HG02623 (cell line): ENCODE data around the gene SKI.
A peak's percentile ranks its signal among the peaks of the same experiment; 100 is the strongest.

Experiments used
- ATAC-seq: cut with Tn5 transposase; IDR thresholded peaks from one replicate; pipeline ENCODE4 v1.9.1; 2021; ENCODE audit warnings: moderate library complexity; ENCODE audit not compliant: unreplicated experiment

SKI gene

DNA sequence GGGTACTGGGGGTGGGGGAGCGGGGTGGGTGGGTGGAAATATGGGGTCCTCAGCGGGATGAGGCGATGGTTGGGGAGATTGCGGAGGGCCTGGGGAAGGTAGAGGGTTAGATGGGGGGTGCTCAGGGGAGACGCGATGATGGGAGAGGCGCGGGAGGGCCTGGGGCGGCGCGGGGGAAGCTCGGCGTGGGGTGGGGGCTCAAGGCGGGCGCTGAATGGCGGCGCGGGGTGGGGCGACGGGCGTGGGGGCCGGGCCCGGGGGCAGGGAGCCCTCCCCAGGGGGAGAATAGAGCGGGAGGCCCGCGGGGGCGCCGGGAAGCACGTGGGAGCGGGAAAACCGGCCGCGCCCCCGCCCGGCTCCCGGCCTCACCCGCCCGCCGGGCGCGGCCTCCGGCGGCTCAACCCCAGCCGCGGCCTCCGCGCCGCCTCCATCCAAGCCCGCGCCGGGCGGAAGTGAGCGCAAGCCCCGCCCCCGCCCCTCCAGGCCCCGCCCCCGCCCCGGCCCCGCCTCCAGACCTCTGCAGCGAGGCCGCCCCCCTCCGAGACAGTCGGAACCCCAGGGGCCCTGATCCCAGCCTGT, 33.7 kb upstream of the SKI start, which contains the start of gene FAAP20:
Gene FAAP20 (minus strand): TSS at position 454 of the 579 bp plus-strand sequence. CDS start 23 bp downstream, at position 431.
- peak; percentile 37 for ATAC-seq

DNA sequence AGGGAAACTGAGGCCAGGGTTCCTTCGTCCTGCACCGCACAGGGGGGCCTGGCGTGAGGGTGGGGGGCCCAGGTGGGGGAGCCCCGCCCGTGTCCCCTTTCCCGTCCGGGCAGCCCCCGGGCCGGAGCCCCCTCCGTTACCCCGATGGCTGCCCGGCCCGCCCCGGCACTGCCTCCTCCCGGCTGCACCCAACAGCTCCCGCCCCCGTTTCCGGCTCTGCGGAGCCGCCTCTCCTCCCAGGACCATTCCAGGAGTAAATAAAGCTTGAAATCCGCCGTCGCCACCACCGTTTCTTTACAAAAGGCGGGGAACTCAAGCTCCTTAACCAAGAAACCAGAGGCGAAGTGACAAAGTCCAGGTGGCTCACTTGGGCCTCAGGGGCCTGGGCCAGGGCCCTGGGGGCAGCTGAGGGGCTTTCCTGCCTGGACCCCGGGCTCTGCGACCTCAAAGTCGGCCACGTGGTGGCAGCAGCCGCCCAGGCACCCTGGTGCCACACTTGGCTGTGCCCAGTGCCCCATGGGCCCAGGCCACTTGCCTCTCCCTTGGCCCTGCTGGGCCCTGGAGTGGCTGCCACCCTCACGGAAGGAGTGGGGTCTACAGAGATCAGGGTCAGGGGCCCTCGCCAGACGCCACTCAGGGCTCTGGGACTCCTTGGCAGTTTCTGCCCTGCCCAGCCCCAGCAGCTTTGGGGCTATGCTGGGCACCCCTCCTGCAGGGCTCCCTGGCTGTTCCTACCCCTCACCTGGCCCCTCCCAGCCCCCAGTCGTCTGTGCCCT, 33.0 kb upstream of the SKI start:
- ATAC-seq, result peak; percentile 48

DNA sequence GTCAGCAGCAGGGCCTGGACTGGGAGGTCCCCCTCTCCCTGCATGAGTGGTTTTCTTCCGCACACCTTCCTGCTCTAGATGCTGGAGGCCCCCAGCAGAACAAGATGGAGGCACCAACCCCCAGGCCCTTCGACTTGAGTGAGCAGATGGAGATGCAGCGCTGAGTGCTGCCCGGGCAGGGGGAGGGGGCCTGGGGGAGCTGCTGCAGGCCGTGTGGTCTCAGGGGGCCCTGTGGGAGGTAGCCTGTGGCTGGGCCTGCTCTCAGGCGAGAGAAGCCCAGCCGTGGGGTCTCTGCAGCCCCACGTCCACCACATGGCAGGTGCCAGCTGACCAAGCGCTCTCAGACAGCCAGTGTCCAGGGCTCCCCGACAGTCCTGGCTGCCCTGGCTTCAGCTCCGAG, 32.3 kb upstream of the SKI start:
- no peak for ATAC-seq

DNA sequence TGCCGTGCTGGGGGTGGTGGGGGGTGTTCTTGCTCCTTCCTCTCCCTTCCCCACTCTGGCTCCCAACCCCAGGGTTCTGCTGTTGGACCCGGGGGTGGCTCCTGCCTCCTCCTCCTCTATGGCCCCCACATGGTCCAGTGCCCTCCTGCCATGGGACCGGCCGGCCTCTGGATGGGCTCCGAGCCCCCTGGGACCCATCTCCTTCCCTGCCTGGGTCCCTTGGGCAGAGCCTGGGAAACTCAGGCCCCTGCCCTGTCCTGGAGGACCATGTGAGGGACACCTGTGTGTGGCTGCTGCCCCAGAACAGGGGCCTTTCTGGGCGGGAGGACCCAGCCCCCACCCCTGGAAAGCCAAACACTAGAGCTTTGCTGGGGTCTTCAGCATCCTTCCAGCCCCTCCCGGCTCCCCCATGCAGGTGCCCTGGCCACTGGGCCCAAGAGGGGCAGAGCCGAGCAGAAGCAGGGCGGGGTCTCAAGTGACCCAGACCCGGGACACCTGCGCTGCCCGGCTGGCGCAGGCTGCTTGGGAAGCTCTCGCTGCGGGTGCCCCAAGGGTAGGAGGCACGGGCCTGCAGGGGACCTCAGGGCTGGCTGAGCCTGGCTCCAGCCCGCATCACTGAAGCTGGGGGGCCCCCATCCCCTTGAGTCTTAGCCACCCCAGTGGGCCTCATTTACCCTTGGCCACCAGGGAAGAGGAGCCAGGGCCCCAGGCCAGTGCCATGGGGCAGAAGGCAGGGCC, 31.0 kb upstream of the SKI start:
- no peak for ATAC-seq

DNA sequence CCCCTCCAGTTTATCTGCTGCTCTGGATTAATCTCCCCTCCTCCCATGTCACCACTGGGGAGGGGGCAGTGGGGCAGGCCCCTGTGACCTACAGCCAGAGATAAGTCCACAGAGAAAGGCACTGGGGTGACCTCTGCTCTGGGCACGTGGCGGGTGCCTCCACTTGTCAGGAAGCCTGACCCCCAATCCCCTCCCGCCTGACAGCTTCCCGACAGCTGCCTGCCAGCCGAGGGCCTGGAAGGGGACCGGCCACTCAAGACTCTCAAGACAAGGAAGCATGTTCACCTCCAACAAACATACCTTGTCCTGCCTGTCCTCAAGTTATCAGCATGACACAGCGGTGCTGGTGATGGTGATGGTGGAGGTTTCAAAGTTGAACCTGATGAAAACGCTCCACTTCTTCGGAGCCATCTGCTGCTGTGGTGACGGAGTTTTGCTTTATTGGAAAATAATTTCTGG, 30.4 kb upstream of the SKI start:
- no peak for ATAC-seq

DNA sequence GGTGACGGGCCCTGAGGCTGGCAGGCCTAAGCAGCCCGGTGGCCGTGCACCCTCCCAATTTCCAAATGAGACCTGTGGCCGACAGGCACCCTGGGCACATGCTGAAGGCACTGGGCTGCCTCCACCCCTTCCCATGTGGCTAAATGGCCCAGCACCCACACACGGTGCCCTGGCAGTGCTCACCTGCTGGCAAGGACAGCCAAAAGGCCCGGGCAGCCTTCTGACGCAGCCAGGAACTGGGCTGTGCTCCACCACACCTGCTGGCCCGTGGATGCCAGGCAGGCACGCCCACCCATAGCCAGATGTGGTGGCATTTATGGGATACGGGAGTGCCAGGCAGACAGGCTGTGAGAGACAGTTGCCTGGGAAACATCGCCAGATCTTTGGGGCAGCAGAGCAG, 29.5 kb upstream of the SKI start:
- ATAC-seq, result no peak

DNA sequence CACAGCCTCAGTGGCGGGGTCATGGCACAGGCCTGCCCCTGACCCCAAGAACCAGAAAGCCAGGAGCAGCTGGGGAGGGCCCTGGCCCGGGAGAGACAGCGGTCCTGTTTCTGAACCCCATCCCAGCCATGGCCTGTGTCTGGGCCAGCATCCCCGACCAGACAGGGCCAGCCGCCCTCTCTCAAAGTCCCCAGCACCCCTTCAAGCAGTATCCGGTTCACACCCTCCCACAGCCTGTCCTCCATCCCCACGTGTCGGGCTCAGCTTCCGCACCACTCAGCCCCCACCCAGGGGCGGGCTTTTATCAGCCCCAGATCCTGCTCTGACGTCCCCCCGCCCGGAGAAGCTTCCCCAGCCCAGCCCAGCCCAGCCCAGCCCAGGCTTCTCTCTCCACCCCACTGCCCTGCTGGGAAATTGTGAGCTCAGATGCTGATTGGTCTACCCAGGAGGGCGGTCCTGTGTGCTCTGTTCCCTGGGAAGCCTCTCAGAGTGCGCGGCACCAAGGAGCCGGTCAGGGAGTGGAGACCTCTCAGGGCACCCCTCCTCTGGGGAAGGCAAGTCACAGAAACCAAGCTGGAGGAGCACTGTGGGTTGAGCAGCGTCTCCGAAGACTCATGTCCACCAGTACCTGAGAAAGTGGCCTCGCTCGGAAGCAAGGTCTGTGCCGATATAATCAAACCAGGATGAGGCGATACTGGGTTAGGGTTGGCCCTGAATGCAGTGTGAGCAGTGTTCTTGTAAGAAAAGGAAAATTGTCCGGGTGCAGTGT, 28.9 kb upstream of the SKI start:
- no peak for ATAC-seq

DNA sequence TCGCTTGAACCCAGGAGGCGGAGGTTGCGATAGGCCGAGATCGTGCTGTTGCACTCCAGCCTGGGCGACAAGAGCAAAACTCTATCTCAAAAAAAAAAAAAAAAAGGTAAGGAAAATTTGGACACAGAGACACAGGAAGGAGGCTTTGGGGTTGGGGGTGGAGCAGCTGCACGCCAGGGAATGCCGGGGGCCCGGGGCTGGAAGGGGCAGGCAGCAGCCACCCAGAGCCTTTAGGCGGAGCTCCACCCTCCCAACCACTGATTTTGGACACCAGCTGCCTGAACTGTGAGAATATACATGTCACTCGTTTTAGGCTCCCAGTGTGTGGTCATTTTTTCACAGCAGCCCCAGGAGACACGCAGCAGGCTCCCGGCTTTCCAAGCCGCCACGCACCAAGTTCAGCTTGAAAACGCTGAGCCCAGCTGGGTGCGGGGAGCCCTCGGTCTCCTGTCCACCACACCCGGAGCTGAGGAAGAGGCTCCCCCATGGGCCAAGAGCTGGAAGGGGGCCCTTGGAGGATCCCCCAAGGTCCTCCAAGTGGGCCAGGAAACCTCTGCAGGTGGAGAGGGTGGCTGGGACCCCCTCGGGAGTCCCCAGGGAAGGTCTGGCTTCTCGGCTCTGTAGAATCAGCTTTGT, 27.7 kb upstream of the SKI start:
- ATAC-seq, result no peak

DNA sequence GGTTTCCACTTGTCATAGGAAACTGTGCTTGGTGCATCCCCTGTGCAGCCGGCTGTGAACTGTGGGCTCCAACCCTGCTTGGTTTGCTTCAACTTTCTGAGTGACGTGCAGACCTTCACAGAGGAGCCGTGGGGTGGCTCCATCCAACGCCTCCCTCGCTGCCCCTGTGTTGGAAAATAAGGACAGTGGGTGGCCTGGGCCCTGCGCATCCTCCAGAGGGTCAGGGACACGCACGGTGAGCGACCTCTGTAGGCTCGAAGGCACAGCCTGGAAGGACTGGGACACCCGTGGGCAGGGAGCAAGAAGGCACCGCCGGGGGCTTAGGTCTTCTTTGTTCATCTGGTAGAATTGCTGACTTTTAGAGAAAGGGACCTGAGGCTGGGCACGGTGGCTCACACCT, 27.1 kb upstream of the SKI start:
- ATAC-seq, result no peak

DNA sequence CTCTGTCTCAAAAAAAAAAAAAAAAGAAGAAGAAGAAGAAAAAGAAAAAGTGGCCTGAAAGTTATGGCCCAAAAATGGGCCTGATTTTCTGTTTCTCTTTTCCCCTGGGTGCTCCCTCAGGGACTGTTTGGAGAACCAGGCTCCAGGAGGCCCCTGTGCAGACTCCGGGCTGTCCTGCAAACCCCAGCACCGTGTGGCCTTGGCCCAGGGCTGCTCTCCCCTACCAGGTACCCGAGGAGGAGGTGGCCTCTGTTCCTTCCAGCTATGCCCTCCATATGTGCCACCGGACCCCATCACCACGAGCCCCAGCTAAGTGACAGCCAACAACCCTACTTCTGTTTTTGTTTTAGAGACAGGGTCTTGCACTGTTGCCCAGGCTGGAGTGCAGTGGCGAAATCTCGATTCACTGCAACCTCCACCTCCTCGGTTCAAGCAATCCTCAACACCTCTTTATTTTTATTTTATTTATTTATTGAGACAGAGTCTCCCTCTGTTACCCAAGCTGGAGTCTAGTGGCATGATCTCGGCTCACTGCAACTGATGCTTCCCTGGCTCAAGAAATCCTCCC, 26.0 kb upstream of the SKI start:
- ATAC-seq, result no peak

DNA sequence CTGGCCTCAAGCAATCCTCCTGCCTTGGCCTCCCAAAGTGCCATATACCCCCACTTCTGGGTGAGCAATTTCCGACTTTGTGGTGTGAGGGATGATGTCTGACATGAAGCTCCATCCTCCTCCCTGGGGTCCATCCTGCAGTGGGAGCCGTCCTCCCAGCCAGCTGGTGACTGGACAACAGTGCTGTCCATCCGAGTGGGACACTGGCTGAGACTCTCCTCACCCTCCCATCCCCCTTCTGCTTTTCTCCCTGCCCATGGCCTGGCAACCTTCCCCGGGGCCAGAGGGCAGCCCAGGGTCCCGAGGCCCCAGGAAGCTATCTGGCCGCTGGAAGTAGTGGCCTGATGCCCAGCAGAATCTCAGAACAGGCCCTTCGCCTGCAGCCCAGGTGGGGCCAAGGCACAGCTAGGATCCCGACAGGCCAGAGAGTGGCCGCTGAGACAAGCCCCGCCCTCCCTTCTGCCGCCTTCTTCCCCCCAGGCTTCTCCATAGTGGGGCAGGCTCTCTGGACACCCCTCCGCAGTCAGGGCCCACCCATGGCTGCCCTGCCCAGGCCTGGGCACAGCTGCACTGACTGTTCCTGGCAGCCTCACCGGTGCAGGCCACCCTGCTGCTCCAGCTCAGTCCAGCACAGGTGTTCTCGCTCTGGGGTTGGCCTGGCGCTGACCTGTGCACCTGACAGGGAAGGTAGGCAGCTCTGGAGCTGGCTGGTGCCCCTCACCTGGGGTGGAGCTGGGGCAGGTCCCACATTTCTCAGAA, 25.1 kb upstream of the SKI start:
- ATAC-seq, result no peak

DNA sequence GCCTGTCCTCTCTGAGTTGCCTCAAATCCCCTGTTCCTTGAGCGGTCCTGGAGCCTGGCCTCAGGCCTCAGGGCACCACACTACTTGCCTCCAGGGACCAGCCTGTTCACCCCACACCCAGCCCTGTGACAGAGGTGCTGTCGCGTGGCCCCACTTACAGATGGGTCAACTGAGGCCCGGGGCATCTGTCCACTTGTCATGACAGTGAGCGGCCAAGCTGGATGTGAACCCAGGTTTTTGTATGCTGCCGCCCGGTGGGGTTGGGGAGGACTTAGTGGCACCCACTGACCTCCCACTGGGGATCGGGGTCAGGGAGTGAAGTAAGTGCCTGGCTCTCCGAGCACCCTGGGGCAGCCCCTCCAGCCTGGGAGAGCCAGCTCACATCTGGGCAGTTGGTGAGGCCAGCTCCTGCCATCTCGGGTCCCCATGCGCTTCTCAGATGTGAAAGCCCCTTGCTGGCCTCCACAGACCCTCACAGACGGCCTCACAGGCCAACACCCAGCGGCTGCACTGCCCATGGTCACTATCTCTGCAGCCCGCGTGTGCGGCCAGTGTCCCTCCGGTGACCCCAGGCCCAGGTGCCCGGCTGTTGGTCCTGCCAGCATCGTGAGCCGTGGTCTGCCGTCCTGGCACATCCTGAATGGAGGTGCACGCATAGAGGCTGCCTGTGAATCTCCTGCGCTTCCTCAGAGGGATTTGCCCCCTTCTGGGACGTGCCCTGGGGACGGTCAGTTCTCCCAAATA, 24.3 kb upstream of the SKI start:
- ATAC-seq, result no peak

DNA sequence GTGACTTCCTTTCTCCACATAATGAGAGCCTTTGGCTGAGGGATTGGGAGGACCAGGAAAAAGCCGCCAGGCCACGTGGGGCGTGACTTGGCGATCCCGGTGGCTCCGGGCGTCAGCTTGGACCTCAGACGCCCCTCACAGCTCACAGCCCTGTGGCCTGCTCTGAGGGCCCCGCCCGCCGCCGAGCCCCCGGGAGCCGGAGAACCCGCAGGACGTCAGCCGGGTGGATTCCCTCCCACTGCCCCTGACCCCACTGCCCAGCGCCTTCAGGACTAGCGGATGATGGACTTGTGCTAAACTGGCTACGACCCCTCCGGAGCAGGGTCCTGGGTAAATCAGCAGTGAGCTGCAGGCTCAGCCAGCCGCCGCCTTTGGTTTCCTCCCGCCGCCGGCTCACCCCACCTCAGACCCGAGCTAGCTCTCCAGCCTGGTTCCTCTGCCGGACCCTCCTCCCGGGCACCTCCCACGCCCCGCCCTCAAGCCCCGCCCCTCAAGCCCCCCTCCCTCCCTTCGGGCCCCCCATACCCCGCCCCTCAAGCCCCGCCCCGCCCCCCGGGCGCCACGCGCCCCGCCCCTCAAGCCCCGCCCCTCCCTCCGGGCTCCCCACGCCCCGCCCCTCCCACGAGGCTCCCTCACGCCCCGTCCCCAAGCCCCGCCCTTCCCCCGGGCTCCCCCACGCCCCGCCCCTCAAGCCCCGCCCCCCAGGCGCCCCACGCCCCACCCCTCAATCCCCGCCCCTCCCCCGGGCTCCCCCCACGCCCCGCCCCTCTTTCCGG, 23.5 kb upstream of the SKI start:
- ATAC-seq, result no peak

DNA sequence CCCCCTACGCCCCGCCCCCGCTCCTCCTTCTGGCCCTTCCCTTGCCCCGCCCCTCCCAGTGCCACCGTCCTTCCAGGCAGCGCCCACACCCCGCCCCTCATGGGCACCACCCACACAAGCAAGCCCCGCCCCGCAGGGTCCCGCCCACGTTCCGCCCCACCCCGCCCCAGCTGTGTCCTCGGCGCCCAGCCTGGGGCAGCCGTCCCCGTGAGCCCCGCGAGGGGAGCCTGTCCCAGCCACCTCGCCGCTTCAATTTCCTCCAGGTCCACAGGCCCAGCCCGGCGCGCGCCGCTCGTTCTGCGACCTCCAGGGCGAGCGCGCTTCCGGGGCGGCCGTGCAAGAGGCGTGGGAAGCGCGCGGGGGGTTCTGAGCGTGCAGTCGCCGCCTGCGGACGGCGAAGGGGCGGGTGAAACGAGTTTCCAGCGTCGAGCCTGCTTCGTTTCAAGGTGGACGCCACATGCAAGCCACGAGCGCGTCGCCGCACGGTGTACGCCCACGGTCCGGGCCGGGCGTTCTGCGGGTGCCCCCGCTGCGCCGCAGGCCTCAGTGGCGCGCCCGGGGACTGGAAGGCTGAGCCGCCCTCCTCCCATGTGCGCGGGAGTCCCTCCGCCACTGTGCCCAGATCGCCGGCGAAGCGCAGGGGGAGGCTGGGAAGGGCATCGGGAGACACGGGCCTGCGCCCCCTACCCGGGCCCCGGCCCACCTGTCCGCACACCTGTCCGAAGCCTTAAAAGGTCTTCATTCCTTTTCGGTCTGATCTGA, 22.7 kb upstream of the SKI start:
- ATAC-seq, result peak; percentile 62

DNA sequence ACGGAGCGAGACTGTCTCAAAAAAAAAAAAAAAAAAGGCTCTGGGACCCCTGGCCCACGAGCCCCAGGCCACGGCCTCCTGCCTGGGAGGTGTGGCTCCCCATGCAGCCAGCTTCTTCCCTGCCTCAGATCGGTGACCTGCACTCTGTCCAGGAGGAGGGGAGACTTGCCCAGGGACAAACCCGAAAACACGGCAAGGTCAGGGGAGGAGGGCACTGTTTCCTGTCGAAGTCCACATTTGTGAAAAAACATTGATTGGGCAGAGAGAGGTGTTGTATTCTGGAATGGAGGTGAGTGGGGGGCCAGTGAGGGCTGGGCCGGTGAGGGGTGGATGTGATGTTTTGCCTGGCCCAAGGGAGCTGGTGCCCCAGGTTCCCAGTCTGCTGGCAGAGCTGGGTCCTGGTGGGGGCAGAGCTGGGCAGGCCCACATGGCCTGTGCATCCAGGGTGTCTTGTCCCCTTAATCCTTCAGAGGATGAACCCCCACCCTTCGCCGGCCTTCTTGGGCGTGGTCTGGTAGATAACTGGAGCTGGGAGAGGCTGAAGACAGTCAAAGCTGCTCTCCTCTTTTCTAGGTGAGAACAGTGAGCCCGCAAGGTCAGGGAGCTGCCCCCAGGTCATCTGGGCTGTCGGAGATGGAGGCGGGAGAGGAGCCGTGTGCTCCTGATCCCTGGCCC, 21.2 kb upstream of the SKI start:
- ATAC-seq, result no peak

DNA sequence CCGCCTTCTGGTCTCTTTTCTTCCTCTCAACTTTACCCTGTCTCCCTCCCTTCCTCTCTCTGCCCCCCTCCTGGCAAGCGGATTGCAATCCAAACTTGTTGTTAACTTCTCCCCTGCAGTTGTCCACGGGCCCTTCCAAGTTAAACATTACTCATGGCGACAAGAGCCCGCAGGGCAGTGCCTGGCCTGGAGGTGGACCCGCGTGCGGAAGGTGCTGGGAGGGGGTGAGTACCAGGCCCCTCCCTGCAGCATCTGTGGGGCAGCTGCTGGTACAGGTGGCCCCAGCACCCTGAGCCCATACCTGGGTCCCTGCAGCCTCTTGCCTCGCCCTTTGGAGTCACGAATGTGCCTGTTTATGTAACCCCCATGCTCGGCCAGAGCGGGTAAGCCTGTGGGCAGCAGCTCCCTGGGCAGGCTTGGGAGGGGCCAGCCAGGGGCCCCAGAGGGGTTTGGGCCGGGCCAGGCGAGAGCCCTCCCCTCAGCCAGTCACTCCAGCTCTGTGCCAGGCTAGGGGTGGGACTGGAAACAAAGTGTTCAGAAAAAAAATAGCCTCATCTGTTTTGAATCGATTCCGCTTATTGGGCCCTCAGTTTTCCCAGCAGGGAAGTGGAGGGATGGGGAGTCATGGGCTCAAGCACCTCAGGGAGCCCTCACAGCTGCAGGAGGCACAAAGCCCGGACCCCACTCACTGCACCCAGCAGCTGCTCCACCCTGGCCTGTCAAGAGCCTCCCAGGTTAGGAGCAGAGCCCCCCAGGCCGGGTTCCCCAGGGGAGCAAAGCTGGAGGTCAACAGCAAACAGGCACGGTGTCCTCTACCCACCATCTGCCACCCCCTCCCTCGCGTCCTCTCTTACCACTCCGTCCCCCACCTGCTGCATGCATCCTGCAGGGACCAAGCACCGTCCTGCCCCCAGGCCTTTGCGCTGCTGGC, 19.5 kb upstream of the SKI start:
- no peak for ATAC-seq
